Measurements from ENCODE around the gene PRR23A. TPM values are rescaled to one million over a fixed set of nuclear protein-coding genes. Genes with fewer than 3 reads are reported as not detected.
A peak's percentile ranks its signal among the peaks of the same experiment; 100 is the strongest.
"Not testable (repeated sequence)": the region's sequence is repeated elsewhere in the genome, so short reads cannot be mapped to it uniquely, and the experiment has no call there.

PRR23A gene
- total RNA-seq (not detected), polyA plus RNA-seq (not detected)
- long read RNA-seq, donor 1, result 0 reads
- long read RNA-seq, donor 2, result 0 reads
- long read RNA-seq, donor 3, result 0 reads
- long read RNA-seq, donor 4, result 0 reads

GRCh38 chr3:139006051-139006716 is at the start of gene PRR23A:
Gene PRR23A, minus strand, starts transcription at chr3:139006268. Its CDS starts 0 bp downstream, at chr3:139006268.
- intact Hi-C loops (cut with DNase I), result no loop called here
- DNase-seq, result peak in 2 of 3 donors; percentile 30 to 42
- peak in 1 of 2 donors; percentile 14 for ATAC-seq
- no peak within 1 kb of the TSS for H3K4me3 ChIP-seq (ENCODE audit: low read length)
- H3K4me1 ChIP-seq (ENCODE audit: control insufficient read depth, insufficient read depth, low read length), result no peaks in the 10 kb centered on the region
- no peaks in the 10 kb centered on the region for H3K27me3 ChIP-seq (ENCODE audit: control insufficient read depth, insufficient read depth)
- 70% methylated on average over 60 of the region's 60 CpGs for WGBS
- H3K9me3 ChIP-seq (ENCODE audit: control insufficient read depth, low read length), result no peaks in the 10 kb centered on the region
- H3K27ac ChIP-seq (ENCODE audit: low read length), result no peak within 1 kb of the TSS

DNA sequence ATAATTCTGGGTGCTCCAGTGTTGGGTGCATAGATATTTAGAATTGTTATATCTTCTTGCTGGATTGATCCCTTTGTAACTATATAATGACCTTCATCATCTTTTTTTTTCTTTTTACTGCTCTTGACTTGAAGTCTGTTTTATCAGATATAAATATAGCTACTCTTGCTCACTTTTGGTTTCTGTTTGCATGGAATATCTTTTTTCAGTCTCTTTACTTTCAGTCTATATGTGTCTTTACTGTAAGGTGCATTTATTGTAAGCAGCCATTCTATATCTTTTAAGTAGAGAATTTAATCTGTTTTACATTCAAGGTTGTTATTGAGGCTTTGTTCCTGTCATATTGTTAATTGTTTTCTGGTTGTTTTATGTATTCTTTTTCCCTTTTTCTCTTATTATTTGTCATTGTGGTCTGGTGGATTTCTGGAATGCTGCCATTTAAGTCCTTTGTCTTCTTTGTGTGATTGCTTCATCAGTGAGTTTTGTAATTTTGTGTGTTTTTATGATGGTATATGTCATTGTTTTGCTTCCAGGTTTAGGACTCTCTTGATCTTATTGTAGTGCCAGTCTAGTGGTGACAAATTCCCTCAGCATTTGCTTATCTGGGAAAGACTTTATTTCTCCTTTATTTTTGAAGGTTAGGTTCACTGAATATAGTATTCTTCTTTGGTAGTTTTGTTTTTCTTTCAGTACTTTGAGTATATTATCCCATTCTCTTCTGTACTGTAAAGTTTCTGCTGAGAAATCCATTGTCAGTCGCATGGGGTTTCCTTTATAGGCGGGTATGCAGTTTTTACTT is 46.9 kb upstream of the PRR23A start:
- ATAC-seq, result no peak
- 71% methylated on average over 2 of the region's 2 CpGs for WGBS

GRCh38 chr3:139044366-139045210 is 38.5 kb upstream of the PRR23A start, which contains the start of gene PRR23C:
Gene PRR23C, minus strand, starts transcription at chr3:139044892. Its CDS starts 272 bp downstream, at chr3:139044620.
- Histone ChIP-seq H3K4me1 (ENCODE audit: control insufficient read depth, insufficient read depth, low read length) (no peaks in the 10 kb centered on the region), H3K27me3 (ENCODE audit: control insufficient read depth, insufficient read depth) (no peaks in the 10 kb centered on the region), H3K9me3 (ENCODE audit: control insufficient read depth, low read length) (no peaks in the 10 kb centered on the region), H3K27ac (ENCODE audit: low read length) (no peak within 1 kb of the TSS), H3K4me3 (ENCODE audit: low read length) (no peak within 1 kb of the TSS)
- DNase-seq (no peak), ATAC-seq (no peak)
- intact Hi-C loops (cut with DNase I), result no loop called here
- 48% methylated on average over 77 of the region's 77 CpGs for WGBS

More for the DNA sequence above, 46.9 kb upstream of the PRR23A start:
- Histone ChIP-seq H3K27me3 (ENCODE audit: control insufficient read depth, insufficient read depth) (no peaks in the 10 kb centered on the region), H3K9me3 (ENCODE audit: control insufficient read depth, low read length) (no peaks in the 10 kb centered on the region), H3K27ac (ENCODE audit: low read length) (no peak overlapping the region), H3K4me3 (ENCODE audit: low read length) (no peak overlapping the region), H3K4me1 (ENCODE audit: control insufficient read depth, insufficient read depth, low read length) (no peaks in the 10 kb centered on the region)
- DNase-seq, result no peak
- intact Hi-C loops (cut with DNase I), result no loop called here

DNA sequence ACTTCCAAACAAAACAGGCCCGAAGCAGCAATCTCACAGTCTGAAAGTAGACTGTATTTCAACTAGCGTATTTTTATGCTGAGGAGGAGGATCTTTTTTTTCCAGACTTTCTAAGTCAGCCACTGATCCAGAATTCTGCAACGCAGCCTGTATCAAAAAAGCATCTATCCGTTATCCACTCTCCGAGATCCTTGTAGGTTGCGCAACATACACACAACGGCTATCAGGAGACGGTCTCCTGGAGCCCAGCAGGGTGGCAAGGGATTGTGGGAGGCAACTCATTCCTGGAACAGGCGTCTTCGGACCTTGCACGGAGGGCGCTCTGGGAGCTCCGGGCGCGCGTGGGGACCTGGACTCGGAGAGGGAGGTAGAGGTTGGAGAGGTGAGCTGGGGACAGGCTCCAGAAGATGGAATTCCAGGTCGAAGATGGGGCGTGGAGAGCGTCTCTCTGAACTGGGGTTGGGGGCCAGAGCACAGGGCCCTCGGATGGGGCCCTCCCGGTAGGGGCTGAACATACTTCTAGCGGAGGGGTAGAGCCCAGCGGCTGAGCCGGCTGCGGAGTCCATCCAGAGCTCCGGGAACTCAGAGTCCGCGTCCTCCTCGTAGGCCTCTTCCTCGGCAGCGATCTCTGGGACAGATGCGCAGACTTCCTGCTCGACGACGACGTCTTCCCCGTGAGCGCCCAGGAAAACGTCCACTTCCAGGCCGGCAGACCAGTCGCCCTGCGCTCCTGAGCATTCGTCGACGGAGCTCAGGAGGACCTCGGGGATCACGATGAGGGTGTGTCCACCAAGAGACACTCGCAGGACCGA is 37.7 kb upstream of the PRR23A start:
- 69% methylated on average over 50 of the region's 50 CpGs for WGBS
- H3K27me3 ChIP-seq (ENCODE audit: control insufficient read depth, insufficient read depth), result no peaks in the 10 kb centered on the region
- ATAC-seq, result no peak
- peak in 2 of 3 donors; percentile 45 to 48 for DNase-seq
- H3K4me3 ChIP-seq (ENCODE audit: low read length), result no peak overlapping the region
- intact Hi-C loops (cut with DNase I), result no loop called here
- H3K27ac ChIP-seq (ENCODE audit: low read length), result no peak overlapping the region
- H3K9me3 ChIP-seq (ENCODE audit: control insufficient read depth, low read length), result no peaks in the 10 kb centered on the region
- H3K4me1 ChIP-seq (ENCODE audit: control insufficient read depth, insufficient read depth, low read length), result no peaks in the 10 kb centered on the region

DNA sequence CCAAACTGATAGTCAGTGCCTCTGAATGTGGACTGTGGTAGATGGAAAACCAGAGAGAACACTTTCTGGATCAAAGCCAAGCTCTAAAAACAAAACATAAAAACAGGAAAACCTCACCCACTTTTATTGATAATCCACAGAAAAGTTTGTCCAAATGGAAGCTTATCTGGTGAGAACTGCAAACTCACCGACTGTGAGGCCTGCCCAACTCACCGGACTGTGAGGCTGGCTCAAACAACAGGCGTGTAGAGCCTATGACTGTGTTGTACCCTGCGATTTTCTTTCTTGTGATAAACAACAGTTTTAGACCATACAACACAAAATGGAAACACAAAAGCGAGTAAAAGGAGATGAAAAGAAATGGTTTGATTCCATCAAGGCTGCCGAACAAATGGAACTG is 31.4 kb upstream of the PRR23A start:
- Histone ChIP-seq H3K4me3 (ENCODE audit: low read length) (no peak overlapping the region), H3K9me3 (ENCODE audit: control insufficient read depth, low read length) (no peaks in the 10 kb centered on the region), H3K27ac (ENCODE audit: low read length) (no peak overlapping the region), H3K27me3 (ENCODE audit: control insufficient read depth, insufficient read depth) (no peaks in the 10 kb centered on the region), H3K4me1 (ENCODE audit: control insufficient read depth, insufficient read depth, low read length) (no peaks in the 10 kb centered on the region)
- intact Hi-C loops (cut with DNase I), result no loop called here
- DNase-seq (no peak), ATAC-seq (peak in 1 of 2 donors; percentile 73)
- WGBS, result 67% methylated on average over 6 of the region's 6 CpGs

DNA sequence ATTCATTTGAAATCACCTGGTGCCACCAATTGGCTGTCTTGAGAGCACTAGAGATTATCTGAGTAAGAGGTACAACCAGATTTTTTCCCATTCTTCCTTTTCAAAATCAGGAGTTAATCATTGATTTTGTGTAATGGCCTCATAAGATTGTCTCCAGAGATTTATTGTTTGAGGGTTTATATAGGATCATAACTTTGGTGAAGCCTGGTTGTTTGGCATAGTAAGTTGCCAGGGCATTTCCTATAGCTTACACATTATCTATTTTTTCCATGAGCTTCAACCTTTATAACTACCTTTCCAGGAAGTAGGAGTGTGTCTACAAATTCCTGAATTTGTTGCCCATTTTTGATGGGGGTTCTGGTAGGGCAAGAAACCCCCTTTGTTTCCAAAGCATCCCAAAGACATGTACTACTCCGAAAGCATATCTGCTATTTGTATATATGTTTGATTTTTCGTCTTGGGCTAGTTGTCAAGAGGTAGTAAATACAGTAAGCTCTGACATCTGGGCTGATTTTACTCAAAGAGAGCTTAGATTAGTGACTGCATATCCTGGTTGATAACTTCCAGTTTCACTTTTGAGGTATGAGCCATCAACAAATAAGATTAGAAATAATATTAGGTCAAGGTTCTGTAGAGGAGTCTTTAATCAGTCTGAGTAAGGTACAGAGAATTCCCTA is 26.4 kb upstream of the PRR23A start:
- DNase-seq, result no peak
- no peak overlapping the region for H3K27ac ChIP-seq (ENCODE audit: low read length)
- no peaks in the 10 kb centered on the region for H3K27me3 ChIP-seq (ENCODE audit: control insufficient read depth, insufficient read depth)
- H3K4me1 ChIP-seq (ENCODE audit: control insufficient read depth, insufficient read depth, low read length), result no peaks in the 10 kb centered on the region
- intact Hi-C loops (cut with DNase I), result no loop called here
- no peak overlapping the region for H3K4me3 ChIP-seq (ENCODE audit: low read length)
- no peaks in the 10 kb centered on the region for H3K9me3 ChIP-seq (ENCODE audit: control insufficient read depth, low read length)
- no peak for ATAC-seq
- 72% methylated on average over 2 of the region's 2 CpGs for WGBS

DNA sequence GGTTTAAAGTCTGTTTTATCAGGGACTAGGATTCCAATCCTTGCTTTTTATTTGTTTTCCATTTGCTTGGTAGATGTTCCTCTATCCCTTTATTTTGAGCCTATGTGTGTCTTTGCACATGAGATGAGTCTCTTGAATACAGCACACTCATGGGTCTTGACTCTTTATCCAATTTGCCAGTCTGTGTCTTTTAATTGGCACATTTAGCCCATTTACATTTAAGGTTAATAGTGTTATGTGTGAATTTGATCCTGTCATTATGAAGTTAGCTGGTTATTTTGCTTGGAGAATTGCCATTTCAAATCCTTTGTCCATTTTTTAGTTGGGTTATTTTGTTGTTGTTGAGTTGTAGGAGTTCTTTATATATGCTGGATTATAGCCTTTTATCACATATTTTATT is 24.5 kb upstream of the PRR23A start:
- H3K27ac ChIP-seq (ENCODE audit: low read length); H3K4me1 ChIP-seq (ENCODE audit: control insufficient read depth, insufficient read depth, low read length); H3K9me3 ChIP-seq (ENCODE audit: control insufficient read depth, low read length); DNase-seq; H3K4me3 ChIP-seq (ENCODE audit: low read length); ATAC-seq; intact Hi-C loops (cut with DNase I); H3K27me3 ChIP-seq (ENCODE audit: control insufficient read depth, insufficient read depth): not testable (repeated sequence)

GRCh38 chr3:139024968-139025367 is 18.9 kb upstream of the PRR23A start:
- whole genome bisulfite sequencing, result 86% methylated on average over 2 of the region's 2 CpGs
- ATAC-seq (no peak), DNase-seq (no peak)
- H3K9me3 ChIP-seq (ENCODE audit: control insufficient read depth, low read length), result no peaks in the 10 kb centered on the region
- H3K27me3 ChIP-seq (ENCODE audit: control insufficient read depth, insufficient read depth), result no peaks in the 10 kb centered on the region
- H3K4me3 ChIP-seq (ENCODE audit: low read length), result no peak overlapping the region
- intact Hi-C loops (cut with DNase I), result no loop called here
- no peak overlapping the region for H3K27ac ChIP-seq (ENCODE audit: low read length)
- H3K4me1 ChIP-seq (ENCODE audit: control insufficient read depth, insufficient read depth, low read length), result no peaks in the 10 kb centered on the region

DNA sequence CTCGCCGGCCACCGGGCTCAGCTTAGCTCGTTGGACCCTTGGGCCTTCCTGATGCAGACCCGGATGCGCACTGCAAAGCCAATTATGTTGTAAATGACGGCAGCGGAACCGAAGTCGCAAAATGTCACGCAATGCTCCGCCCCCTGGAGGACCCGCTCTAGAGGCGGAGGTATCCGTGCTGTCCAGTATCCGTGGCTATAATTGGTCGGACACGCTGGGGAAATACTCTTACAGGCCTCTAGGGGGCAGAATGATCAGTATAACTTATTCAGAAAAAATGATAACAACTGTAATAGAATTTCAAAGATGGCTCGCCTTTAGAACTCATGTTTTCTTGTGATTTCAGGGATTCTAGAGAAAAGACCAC is 14.8 kb upstream of the PRR23A start, which contains the start of gene PRR23B:
Gene PRR23B, minus strand, starts transcription at position 59 of the 367 bp plus-strand sequence. CDS start 265 bp downstream, outside the sequence.
- intact Hi-C loops (cut with DNase I), result no loop called here
- Histone ChIP-seq H3K27me3 (ENCODE audit: control insufficient read depth, insufficient read depth) (no peaks in the 10 kb centered on the region), H3K4me3 (ENCODE audit: low read length) (no peak within 1 kb of the TSS), H3K4me1 (ENCODE audit: control insufficient read depth, insufficient read depth, low read length) (no peaks in the 10 kb centered on the region), H3K27ac (ENCODE audit: low read length) (no peak within 1 kb of the TSS), H3K9me3 (ENCODE audit: control insufficient read depth, low read length) (peaks cover 2% of the 10 kb centered on the region)
- WGBS, result 50% methylated on average over 19 of the region's 19 CpGs
- DNase-seq (no peak), ATAC-seq (no peak)
